Trophoblast cell (in vitro differentiated cells and primary cell): ENCODE data around the gene ISOC2.
A peak's percentile ranks its signal among the peaks of the same experiment; 100 is the strongest.
"Not testable (repeated sequence)": the region's sequence is repeated elsewhere in the genome, so short reads cannot be mapped to it uniquely, and the experiment has no call there.

Experiments
- DNase-seq, 2 donors: peaks; one replicate each; pipeline ENCODE4 v3.0.0-alpha.2; 2016
- H2AFZ ChIP-seq: 2 replicates; pipeline ENCODE4 v1.6.1; 2013; ENCODE audit warnings: low read length, moderate library complexity, mild to moderate bottlenecking; ENCODE audit not compliant: insufficient read depth, poor library complexity
- H2AK5ac ChIP-seq: 2 replicates; pipeline ENCODE4 v1.6.1; 2013; ENCODE audit warnings: mild to moderate bottlenecking, low read length
- H2BK120ac ChIP-seq: 2 replicates; pipeline ENCODE4 v1.6.1; 2013; ENCODE audit warnings: low read length, mild to moderate bottlenecking, moderate library complexity; ENCODE audit not compliant: insufficient read depth, poor library complexity
- H2BK12ac ChIP-seq: 2 replicates; pipeline ENCODE4 v1.6.1; 2013; ENCODE audit warnings: mild to moderate bottlenecking, low read length, moderate library complexity
- H2BK5ac ChIP-seq: 2 replicates; pipeline ENCODE4 v1.6.1; 2013; ENCODE audit warnings: low read length, low read depth, moderate library complexity, mild to moderate bottlenecking; ENCODE audit not compliant: poor library complexity
- H3K14ac ChIP-seq: 2 replicates; pipeline ENCODE4 v1.6.1; 2013; ENCODE audit warnings: mild to moderate bottlenecking, low read length
- H3K18ac ChIP-seq: 2 replicates; pipeline ENCODE4 v1.6.1; 2013; ENCODE audit warnings: mild to moderate bottlenecking, low read length
- H3K23ac ChIP-seq: 2 replicates; pipeline ENCODE4 v1.6.1; 2013; ENCODE audit warnings: low read length
- H3K27ac ChIP-seq: 2 replicates; pipeline ENCODE4 v1.5.1; 2013; ENCODE audit warnings: low read depth, mild to moderate bottlenecking, inconsistent platforms, low read length, moderate library complexity
- H3K27me3 ChIP-seq: 2 replicates; pipeline ENCODE4 v1.6.1; 2013; ENCODE audit warnings: inconsistent platforms, mild to moderate bottlenecking, low read length, moderate library complexity; ENCODE audit not compliant: insufficient read depth
- H3K36me3 ChIP-seq, 2 experiments: 1 replicate in 1 of 2; 2 replicates in 1 of 2; pipeline ENCODE4 v1.6.1; 2013; ENCODE audit warnings: low read length in 2 of 2, mild to moderate bottlenecking in 2 of 2, moderate library complexity in 1 of 2; ENCODE audit not compliant: insufficient read depth in 2 of 2, control insufficient read depth in 1 of 2
- H3K4ac ChIP-seq: 2 replicates; pipeline ENCODE4 v1.6.1; 2013; ENCODE audit warnings: low read depth, mild to moderate bottlenecking, low read length, moderate library complexity
- H3K4me1 ChIP-seq, 2 experiments: 1 replicate in 1 of 2; 2 replicates in 1 of 2; pipeline ENCODE4 v1.6.1; 2013; ENCODE audit warnings: low read length in 2 of 2, mild to moderate bottlenecking in 2 of 2, moderate library complexity in 1 of 2; ENCODE audit not compliant: insufficient read depth in 2 of 2, control insufficient read depth in 1 of 2
- H3K4me2 ChIP-seq: 2 replicates; pipeline ENCODE4 v1.6.1; 2013; ENCODE audit warnings: inconsistent platforms, mild to moderate bottlenecking, low read length, moderate library complexity
- H3K4me3 ChIP-seq: 2 replicates; pipeline ENCODE4 v1.5.1; 2013; ENCODE audit warnings: mild to moderate bottlenecking, low read depth, low read length, inconsistent platforms
- H3K79me1 ChIP-seq: one replicate; pipeline ENCODE4 v1.6.1; 2013; ENCODE audit warnings: low read length
- H3K79me2 ChIP-seq: 2 replicates; pipeline ENCODE4 v1.6.1; 2013; ENCODE audit warnings: low read length, mild to moderate bottlenecking; ENCODE audit not compliant: control insufficient read depth, insufficient read depth, poor library complexity
- H3K9ac ChIP-seq: 2 replicates; pipeline ENCODE4 v1.6.1; 2013; ENCODE audit warnings: mild to moderate bottlenecking, low read length
- H3K9me3 ChIP-seq: 2 replicates; pipeline ENCODE4 v1.6.1; 2013; ENCODE audit warnings: low read depth, mild to moderate bottlenecking, control low read depth, inconsistent platforms, low read length; ENCODE audit not compliant: insufficient read depth
- H4K12ac ChIP-seq: 2 replicates; pipeline ENCODE4 v1.6.1; 2013; ENCODE audit warnings: low read depth, mild to moderate bottlenecking, low read length, moderate library complexity
- H4K8ac ChIP-seq: 2 replicates; pipeline ENCODE4 v1.6.1; 2013; ENCODE audit warnings: low read depth, mild to moderate bottlenecking, low read length, moderate library complexity
- H4K91ac ChIP-seq: one replicate; pipeline ENCODE4 v1.6.1; 2013; ENCODE audit warnings: low read depth, mild to moderate bottlenecking, low read length, moderate library complexity
- WGBS: extraction: QIAGEN DNeasy Blood & Tissue Kit; methylation state at CpG from one replicate; pipeline ENCODE4 v1.1.7; 2013; ENCODE audit warnings: missing lambda C conversion rate; ENCODE audit not compliant: insufficient read length, insufficient coverage; ENCODE audit errors: extremely low coverage; 5-methylcytosine and 5-hydroxymethylcytosine counted together

Gene ISOC2

GRCh38 chr19:55407550-55407799, 54.0 kb downstream of the ISOC2 start, which contains the start of gene UBE2S:
TSS of gene UBE2S (minus strand) at chr19:55407788. CDS start at chr19:55407589, 199 bp downstream.
- not testable (repeated sequence) for DNase-seq, H3K27me3 ChIP-seq, H3K23ac ChIP-seq, H3K9me3 ChIP-seq
- Histone ChIP-seq H4K91ac (peak within 1 kb of the TSS; percentile 98), H3K79me1 (peaks cover 12% of the 10 kb centered on the region), H3K36me3 (peaks cover 31 to 35% of the 10 kb centered on the region in 2 experiments), H4K8ac (peak within 1 kb of the TSS; percentile 97), H3K79me2 (peaks cover 18% of the 10 kb centered on the region), H2BK12ac (peak within 1 kb of the TSS; percentile 33), H3K14ac (peak within 1 kb of the TSS; percentile 96), H3K4me2 (peak within 1 kb of the TSS; percentile 73), H3K4ac (peak within 1 kb of the TSS; percentile 95), H3K9ac (peak within 1 kb of the TSS; percentile 97), H3K27ac (peak within 1 kb of the TSS; percentile 94), H2AK5ac (peak within 1 kb of the TSS; percentile 95), H4K12ac (peak within 1 kb of the TSS; percentile 95), H3K4me1 (peaks cover 12 to 19% of the 10 kb centered on the region in 2 experiments), H2BK5ac (peak within 1 kb of the TSS; percentile 88), H2BK120ac (peak within 1 kb of the TSS; percentile 89), H2AFZ (peak within 1 kb of the TSS; percentile 82), H3K4me3 (peak within 1 kb of the TSS; percentile 88), H3K18ac (peak within 1 kb of the TSS; percentile 91)
- WGBS, result no CpG with 5 or more reads among the region's 36 CpGs

- peak overlapping the region; percentile 88 for H3K4me3 ChIP-seq
- H3K18ac ChIP-seq, result peak overlapping the region; percentile 80
- H3K79me2 ChIP-seq, result peaks cover 18% of the 10 kb centered on the region
- no peak overlapping the region for H3K23ac ChIP-seq
- no CpG with 5 or more reads among the region's 35 CpGs for WGBS
- H3K4me1 ChIP-seq, result peaks cover 12 to 19% of the 10 kb centered on the region in 2 experiments
- peak overlapping the region; percentile 67 for H2BK5ac ChIP-seq
- H2AK5ac ChIP-seq, result peak overlapping the region; percentile 64
- H2AFZ ChIP-seq, result no peak overlapping the region
- peak overlapping the region; percentile 94 for H3K27ac ChIP-seq
- peaks cover 12% of the 10 kb centered on the region for H3K79me1 ChIP-seq
- H4K8ac ChIP-seq, result peak overlapping the region; percentile 75
- peak overlapping the region; percentile 38 for H4K12ac ChIP-seq
- H3K14ac ChIP-seq, result peak overlapping the region; percentile 90
- peak overlapping the region; percentile 85 for H2BK120ac ChIP-seq
- peak overlapping the region; percentile 95 for H3K4ac ChIP-seq
- peak; percentile 51 to 65 for DNase-seq
- H3K9ac ChIP-seq, result peak overlapping the region; percentile 97
- peaks cover 6% of the 10 kb centered on the region for H3K9me3 ChIP-seq
- no peaks in the 10 kb centered on the region for H3K27me3 ChIP-seq
- peak overlapping the region; percentile 98 for H4K91ac ChIP-seq
- H3K36me3 ChIP-seq, result peaks cover 36 to 40% of the 10 kb centered on the region in 2 experiments
- H3K4me2 ChIP-seq, result peak overlapping the region; percentile 73
- no peak overlapping the region for H2BK12ac ChIP-seq
Observed at GRCh38 chr19:55406826-55407549, 54.5 kb downstream of the ISOC2 start.

GRCh38 chr19:55406091-55406825, 55.2 kb downstream of the ISOC2 start:
- H2BK120ac ChIP-seq, result no peak overlapping the region

GRCh38 chr19:55405638-55406037, 55.8 kb downstream of the ISOC2 start:
- H2AK5ac ChIP-seq, result no peak overlapping the region
- no peak overlapping the region for H2BK5ac ChIP-seq
- no peak overlapping the region for H2AFZ ChIP-seq
- peaks cover 18% of the 10 kb centered on the region for H3K79me2 ChIP-seq
- H3K4me3 ChIP-seq, result no peak overlapping the region
- no peak for DNase-seq
- no peak overlapping the region for H4K8ac ChIP-seq
- peaks cover 6% of the 10 kb centered on the region for H3K9me3 ChIP-seq
- H4K91ac ChIP-seq, result no peak overlapping the region
- peaks cover 12% of the 10 kb centered on the region for H3K79me1 ChIP-seq
- H3K4ac ChIP-seq, result peak overlapping the region; percentile 22
- peaks cover 48 to 52% of the 10 kb centered on the region in 2 experiments for H3K36me3 ChIP-seq
- no peak overlapping the region for H2BK120ac ChIP-seq
- H2BK12ac ChIP-seq, result no peak overlapping the region
- H3K4me1 ChIP-seq, result peaks cover 12 to 19% of the 10 kb centered on the region in 2 experiments
- no peak overlapping the region for H3K9ac ChIP-seq
- no peak overlapping the region for H4K12ac ChIP-seq
- peak overlapping the region; percentile 73 for H3K4me2 ChIP-seq
- no peak overlapping the region for H3K18ac ChIP-seq
- H3K27me3 ChIP-seq, result no peaks in the 10 kb centered on the region
- no peak overlapping the region for H3K14ac ChIP-seq
- no peak overlapping the region for H3K27ac ChIP-seq
- no CpG with 5 or more reads among the region's 5 CpGs for WGBS
- H3K23ac ChIP-seq, result no peak overlapping the region

More at GRCh38 chr19:55406091-55406825, 55.2 kb downstream of the ISOC2 start:
- Histone ChIP-seq H2AFZ (peak overlapping the region; percentile 11), H2BK5ac (no peak overlapping the region), H3K18ac (peak overlapping the region; percentile 28), H3K9me3 (peaks cover 6% of the 10 kb centered on the region), H3K79me2 (peaks cover 18% of the 10 kb centered on the region), H3K4me2 (peak overlapping the region; percentile 73), H3K79me1 (peaks cover 12% of the 10 kb centered on the region), H3K9ac (no peak overlapping the region), H4K12ac (no peak overlapping the region), H3K4ac (peak overlapping the region; percentile 76), H3K23ac (no peak overlapping the region), H4K8ac (no peak overlapping the region), H3K14ac (no peak overlapping the region), H3K4me1 (peaks cover 12 to 19% of the 10 kb centered on the region in 2 experiments), H4K91ac (no peak overlapping the region), H3K4me3 (peak overlapping the region; percentile 88), H2BK12ac (no peak overlapping the region), H3K27me3 (no peaks in the 10 kb centered on the region), H2AK5ac (no peak overlapping the region), H3K27ac (no peak overlapping the region), H3K36me3 (peaks cover 43 to 47% of the 10 kb centered on the region in 2 experiments)
- WGBS, result no CpG with 5 or more reads among the region's 14 CpGs
- DNase-seq, result no peak
